Muscle of arm (tissue), 12 donors: ENCODE results near the gene FAM83G. TPM values are rescaled to one million over a fixed set of nuclear protein-coding genes. Genes with fewer than 3 reads are reported as not detected.
A peak's percentile ranks its signal among the peaks of the same experiment; 100 is the strongest.

ENCODE experiments used
- DNase-seq: peaks from one replicate; pipeline ENCODE4 v3.0.0-alpha.2; 2013
- polyA plus RNA-seq, 12 donors: library from polyadenylated mRNA; unstranded; fragments of 120-200 nt; gene quantifications; one replicate each; pipeline ENCODE4 v1.2.1, GENCODE V29; 2013; ENCODE audit not compliant: insufficient read length in 12 of 12

FAM83G gene
- polyA plus RNA-seq, 12 donors = 0.11 to 4.8 (median 0.24) TPM; not detected in 1

- DNase-seq = no peak
These were observed 33.7 kb downstream of the FAM83G start for GRCh38 chr17:18970582-18971480.

- DNase-seq = no peak
These were observed 35.3 kb downstream of the FAM83G start for GRCh38 chr17:18968945-18969887.

GRCh38 chr17:18968345-18968744 lies 36.2 kb downstream of the FAM83G start:
- no peak for DNase-seq

GRCh38 chr17:18967916-18968315 lies 36.6 kb downstream of the FAM83G start:
- DNase-seq = no peak

GRCh38 chr17:18966831-18967624 lies 37.5 kb downstream of the FAM83G start:
- DNase-seq = no peak

- no peak for DNase-seq
These were observed 38.9 kb downstream of the FAM83G start for GRCh38 chr17:18965530-18966236.

GRCh38 chr17:18964550-18964949 lies 40.0 kb downstream of the FAM83G start:
- no peak for DNase-seq

GRCh38 chr17:18964018-18964351 lies 40.6 kb downstream of the FAM83G start:
- DNase-seq = no peak

- DNase-seq = no peak
These were observed 41.2 kb downstream of the FAM83G start for GRCh38 chr17:18963126-18964017.

- DNase-seq = no peak
These were observed 42.1 kb downstream of the FAM83G start for GRCh38 chr17:18962494-18962815.

- no peak for DNase-seq
These were observed 42.7 kb downstream of the FAM83G start for GRCh38 chr17:18961634-18962493.

GRCh38 chr17:18960803-18961511 lies 43.6 kb downstream of the FAM83G start:
- DNase-seq = peak; percentile 72

- DNase-seq = no peak
These were observed 44.3 kb downstream of the FAM83G start for GRCh38 chr17:18960241-18960665.

- no peak for DNase-seq
These were observed 44.7 kb downstream of the FAM83G start for GRCh38 chr17:18959845-18960240.

GRCh38 chr17:18959071-18959844 lies 45.3 kb downstream of the FAM83G start:
- no peak for DNase-seq

GRCh38 chr17:18958611-18959010 lies 46.0 kb downstream of the FAM83G start:
- no peak for DNase-seq

- no peak for DNase-seq
These were observed 46.7 kb downstream of the FAM83G start for GRCh38 chr17:18957831-18958230.

GRCh38 chr17:18956581-18956980 lies 48.0 kb downstream of the FAM83G start:
- no peak for DNase-seq
